HCT116 (cell line): ENCODE data around the gene ENOX1. TPM values are rescaled to one million over a fixed set of nuclear protein-coding genes. Genes with fewer than 3 reads are reported as not detected.

Experiments
- ATAC-seq: fragments of 200-7000 bp; cut with Tn5 transposase; 2 replicates; pipeline ENCODE4 v1.9.1; 2020; ENCODE audit warnings: mild to moderate bottlenecking, moderate library complexity
- BruUV-seq: library from RNA; stranded (reverse); fragments of 400-500 nt; replicated peaks from 2 replicates; lab custom pipeline; 2021; lab: Mats Ljungman, UMichigan
- CTCF ChIA-PET: fragments of 300-600 bp; sonication (Branson Sonifier 250); formaldehyde crosslinking; loops from one replicate; lab custom pipeline; 2021; ENCODE audit warnings: antibody characterized with exemption; lab: Charles Lee
- POLR2A ChIA-PET: fragments of 300-600, 350-600 bp; sonication (Branson Sonifier 250); formaldehyde crosslinking; loops from one replicate; lab custom pipeline; 2021; ENCODE audit warnings: antibody characterized with exemption; lab: Charles Lee
- RAD21 ChIA-PET, 2 experiments: fragments of 300-600 bp; sonication (Branson Sonifier 250); formaldehyde crosslinking; loops; one replicate each; lab custom pipeline; 2023; ENCODE audit warnings: low total read pairs in 2 of 2; ENCODE audit not compliant: uncharacterized antibody in 2 of 2, unreplicated experiment in 2 of 2, low non-redundant PET in 1 of 2; lab: Charles Lee
- DNase-seq: peaks from one replicate; pipeline ENCODE4 v3.0.0-alpha.2; 2010; ENCODE audit warnings: low read depth, low spot score
- H2AFZ ChIP-seq: fragments of 200-600 bp; shearing (Covaris generic), sonication (generic); 2 replicates; pipeline ENCODE4 v1.6.1; 2017; ENCODE audit warnings: low read depth, mixed run types, mixed read lengths, antibody characterized with exemption, low read length; ENCODE audit not compliant: poor library complexity, severe bottlenecking
- H3K27ac ChIP-seq: 2 replicates; pipeline ENCODE4 v1.5.1; 2012; ENCODE audit warnings: low read depth, low read length
- H3K27me3 ChIP-seq: fragments of 200-600 bp; sonication (generic); 2 replicates; pipeline ENCODE4 v1.6.1; 2016; ENCODE audit warnings: mixed run types, low read length, mixed read lengths; ENCODE audit not compliant: insufficient read depth
- H3K36me3 ChIP-seq, 2 experiments: fragments of 200-500 bp in 1 of 2; fragments of 200-600 bp in 1 of 2; sonication (Bioruptor generic) in 1 of 2; sonication (generic) in 1 of 2; 2 replicates each; pipeline versions ENCODE4 v1.5.1 to v1.6.1; 2014 to 2016; ENCODE audit warnings: low read length in 2 of 2, inconsistent platforms in 1 of 2, mixed read lengths in 1 of 2, mixed run types in 1 of 2; ENCODE audit not compliant: insufficient read depth in 2 of 2, control insufficient read depth in 1 of 2
- H3K4me1 ChIP-seq, 2 experiments: fragments of 200-600 bp in 1 of 2; sonication (generic) in 1 of 2; 2 replicates each; pipeline versions ENCODE4 v1.5.1 to v1.6.1; 2012 to 2017; ENCODE audit warnings: low read length in 2 of 2, inconsistent platforms in 1 of 2, mild to moderate bottlenecking in 1 of 2, mixed read lengths in 1 of 2, mixed run types in 1 of 2, moderate library complexity in 1 of 2; ENCODE audit not compliant: insufficient read depth in 2 of 2, control insufficient read depth in 1 of 2
- H3K4me2 ChIP-seq: fragments of 200-600 bp; sonication (generic); 2 replicates; pipeline ENCODE4 v1.6.1; 2017; ENCODE audit warnings: mixed run types, low read length, mixed read lengths
- H3K4me3 ChIP-seq, 2 experiments: fragments of 200-600 bp in 1 of 2; sonication (generic) in 1 of 2; replicated peaks in 1 of 2; 2 replicates each; pipeline ENCODE4 v1.5.1; 2011 to 2016; ENCODE audit warnings: low read length in 2 of 2, control low read depth in 1 of 2, low read depth in 1 of 2, mild to moderate bottlenecking in 1 of 2, mixed read lengths in 1 of 2, mixed run types in 1 of 2
- H3K79me2 ChIP-seq: fragments of 200-600 bp; sonication (generic); 2 replicates; pipeline ENCODE4 v1.6.1; 2017; ENCODE audit warnings: mild to moderate bottlenecking, mixed run types, low read length, moderate library complexity, mixed read lengths; ENCODE audit not compliant: insufficient read depth
- H3K9ac ChIP-seq: fragments of 200-600 bp; sonication (generic); 2 replicates; pipeline ENCODE4 v1.6.1; 2016; ENCODE audit warnings: low read length, mixed read lengths
- H3K9me2 ChIP-seq: fragments of 200-600 bp; sonication (generic), shearing (Covaris generic); 2 replicates; pipeline ENCODE4 v1.6.1; 2017; ENCODE audit warnings: mixed run types, mild to moderate bottlenecking, moderate library complexity; ENCODE audit not compliant: insufficient read depth
- H3K9me3 ChIP-seq, 2 experiments: fragments of 200-500 bp in 1 of 2; fragments of 200-600 bp in 1 of 2; sonication (Bioruptor generic) in 1 of 2; sonication (generic) in 1 of 2; 2 replicates each; pipeline ENCODE4 v1.6.1; 2014 to 2017; ENCODE audit warnings: low read length in 2 of 2, mixed read lengths in 2 of 2, inconsistent platforms in 1 of 2, low read depth in 1 of 2, mild to moderate bottlenecking in 1 of 2, mixed run types in 1 of 2, moderate library complexity in 1 of 2; ENCODE audit not compliant: control insufficient read depth in 1 of 2, insufficient read depth in 1 of 2
- H4K20me1 ChIP-seq: fragments of 200-600 bp; sonication (generic), shearing (Covaris generic); 2 replicates; pipeline ENCODE4 v1.6.1; 2017; ENCODE audit warnings: mixed run types, mild to moderate bottlenecking, moderate library complexity; ENCODE audit not compliant: insufficient read depth
- CBX3 ChIP-seq: IDR thresholded peaks from 2 replicates; pipeline ENCODE4 v1.6.1; 2012; ENCODE audit warnings: low read depth
- EGR1 ChIP-seq: IDR thresholded peaks from 2 replicates; pipeline ENCODE4 v1.6.1; 2012; ENCODE audit warnings: low read depth
- ELF1 ChIP-seq: IDR thresholded peaks from 2 replicates; pipeline ENCODE4 v1.6.1; 2012; ENCODE audit warnings: low read depth, borderline replicate concordance
- EZH2 ChIP-seq: fragments of 200-600 bp; sonication (generic); IDR thresholded peaks from 2 replicates; pipeline ENCODE4 v1.6.1; 2017; ENCODE audit warnings: antibody characterized with exemption, mixed run types
- FOSL1 ChIP-seq: IDR thresholded peaks from 2 replicates; pipeline ENCODE4 v1.6.1; 2012; ENCODE audit warnings: low read depth
- JUND ChIP-seq: IDR thresholded peaks from 2 replicates; pipeline ENCODE4 v1.6.1; 2012
- POLR2A ChIP-seq: IDR thresholded peaks from 2 replicates; pipeline ENCODE4 v1.7.0; 2011; ENCODE audit warnings: borderline replicate concordance; ENCODE audit not compliant: insufficient read depth, insufficient read length; ENCODE audit errors: extremely low read depth
- REST ChIP-seq: IDR thresholded peaks from 2 replicates; pipeline ENCODE4 v1.6.1; 2012; ENCODE audit warnings: low read depth
- SP1 ChIP-seq: IDR thresholded peaks from 2 replicates; pipeline ENCODE4 v1.6.1; 2012; ENCODE audit warnings: low read depth
- SRF ChIP-seq: IDR thresholded peaks from 2 replicates; pipeline ENCODE4 v1.6.1; 2012; ENCODE audit warnings: low read depth
- TCF7L2 ChIP-seq: IDR thresholded peaks from 2 replicates; pipeline ENCODE4 v1.7.0; 2011; ENCODE audit warnings: borderline replicate concordance, inconsistent platforms; ENCODE audit not compliant: insufficient read depth, insufficient read length; ENCODE audit errors: extremely low read depth
- YY1 ChIP-seq: IDR thresholded peaks from 2 replicates; pipeline ENCODE4 v1.6.1; 2011; ENCODE audit warnings: low read length, low read depth, moderate library complexity, mild to moderate bottlenecking; ENCODE audit not compliant: insufficient replicate concordance; ENCODE audit errors: extremely low read depth
- ZBTB33 ChIP-seq: IDR thresholded peaks from 2 replicates; pipeline ENCODE4 v1.6.1; 2011; ENCODE audit warnings: mild to moderate bottlenecking, low read length, moderate library complexity; ENCODE audit not compliant: insufficient replicate concordance; ENCODE audit errors: extremely low read depth
- ZFX ChIP-seq: fragments of 450-650 bp; IDR thresholded peaks from 2 replicates; pipeline ENCODE4 v1.6.1; 2017
- ZNF274 ChIP-seq: fragments of 200-500 bp; sonication (Bioruptor generic); IDR thresholded peaks from 2 replicates; pipeline ENCODE4 v1.6.1; 2014; ENCODE audit warnings: mild to moderate bottlenecking, low read depth, low read length, inconsistent platforms
- intact Hi-C: fragments of 100-400 bp; cut with micrococcal nuclease; formaldehyde crosslinking; loops from 2 replicates; pipeline ENCODE4 v1.10.0; 2022
- total RNA-seq: library from RNA; stranded (reverse); gene quantifications from one replicate; pipeline ENCODE4 v1.2.1, GENCODE V29; 2021; ENCODE audit not compliant: unreplicated experiment
- TF ChIP-seq, protein P1 (sequence below): IDR thresholded peaks from 2 replicates; pipeline ENCODE4 v1.6.1; 2012
- TF ChIP-seq, protein P2 (sequence below), 3 experiments: fragments of 200-600 bp in 1 of 3; sonication (generic) in 1 of 3; IDR thresholded peaks in 2 of 3; conservative IDR thresholded peaks in 1 of 3; 2 replicates each; pipeline ENCODE4 v1.5.1; 2012 to 2017; ENCODE audit warnings: low read depth in 2 of 3, low read length in 2 of 3, antibody characterized with exemption in 1 of 3, borderline replicate concordance in 1 of 3, control low read depth in 1 of 3, mild to moderate bottlenecking in 1 of 3, mixed read lengths in 1 of 3, mixed run types in 1 of 3, moderate library complexity in 1 of 3; ENCODE audit not compliant: insufficient read depth in 1 of 3

Gene ENOX1
- total RNA-seq, 1 experiment from 2014 or later: 4.5 TPM

- Histone ChIP-seq H3K27ac (no peak overlapping the region), H3K4me2 (no peak overlapping the region), H2AFZ (no peak overlapping the region), H3K4me1 (peaks cover 0 to 5% of the 10 kb centered on the region in 2 experiments; a peak in 1 of 4 replicates), H3K36me3 (no peaks in the 10 kb centered on the region), H4K20me1 (no peaks in the 10 kb centered on the region), H3K9me3 (no peaks in the 10 kb centered on the region), H3K9me2 (no peaks in the 10 kb centered on the region), H3K79me2 (no peaks in the 10 kb centered on the region), H3K9ac (no peak overlapping the region), H3K4me3 (no peak overlapping the region), H3K27me3 (peaks cover 5% of the 10 kb centered on the region; the same call in 1 of the 2 replicates)
- ChIA-PET POLR2A (no interaction called here), RAD21 (no interaction called here), CTCF (no interaction called here)
- TF ChIP-seq FOSL1: no peak
- no peak for TF ChIP-seq SRF
- TF ChIP-seq CBX3: no peak
- TF ChIP-seq POLR2A: no peak
- TF ChIP-seq SP1: no peak
- TF ChIP-seq ZBTB33: no peak
- TF ChIP-seq EGR1: no peak
- TF ChIP-seq EZH2: no peak
- TF ChIP-seq TCF7L2: no peak
- TF ChIP-seq JUND: no peak
- TF ChIP-seq YY1: no peak
- TF ChIP-seq, protein P1, sequence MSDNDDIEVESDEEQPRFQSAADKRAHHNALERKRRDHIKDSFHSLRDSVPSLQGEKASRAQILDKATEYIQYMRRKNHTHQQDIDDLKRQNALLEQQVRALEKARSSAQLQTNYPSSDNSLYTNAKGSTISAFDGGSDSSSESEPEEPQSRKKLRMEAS: no peak
- TF ChIP-seq ZNF274: no peak
- TF ChIP-seq, protein P2, sequence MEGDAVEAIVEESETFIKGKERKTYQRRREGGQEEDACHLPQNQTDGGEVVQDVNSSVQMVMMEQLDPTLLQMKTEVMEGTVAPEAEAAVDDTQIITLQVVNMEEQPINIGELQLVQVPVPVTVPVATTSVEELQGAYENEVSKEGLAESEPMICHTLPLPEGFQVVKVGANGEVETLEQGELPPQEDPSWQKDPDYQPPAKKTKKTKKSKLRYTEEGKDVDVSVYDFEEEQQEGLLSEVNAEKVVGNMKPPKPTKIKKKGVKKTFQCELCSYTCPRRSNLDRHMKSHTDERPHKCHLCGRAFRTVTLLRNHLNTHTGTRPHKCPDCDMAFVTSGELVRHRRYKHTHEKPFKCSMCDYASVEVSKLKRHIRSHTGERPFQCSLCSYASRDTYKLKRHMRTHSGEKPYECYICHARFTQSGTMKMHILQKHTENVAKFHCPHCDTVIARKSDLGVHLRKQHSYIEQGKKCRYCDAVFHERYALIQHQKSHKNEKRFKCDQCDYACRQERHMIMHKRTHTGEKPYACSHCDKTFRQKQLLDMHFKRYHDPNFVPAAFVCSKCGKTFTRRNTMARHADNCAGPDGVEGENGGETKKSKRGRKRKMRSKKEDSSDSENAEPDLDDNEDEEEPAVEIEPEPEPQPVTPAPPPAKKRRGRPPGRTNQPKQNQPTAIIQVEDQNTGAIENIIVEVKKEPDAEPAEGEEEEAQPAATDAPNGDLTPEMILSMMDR (IDR thresholded peaks at IDR 0.05 in 2 of 3, conservative IDR thresholded peaks at IDR 0.05 in 1 of 3; ENCODE audit: borderline replicate concordance in 1 of 3, insufficient read depth in 1 of 3, low read depth in 2 of 3, low read length in 2 of 3): no peak
- TF ChIP-seq REST: no peak
- TF ChIP-seq ELF1: no peak
- TF ChIP-seq ZFX: no peak
- DNase-seq (no peak), ATAC-seq (no peak)
- intact Hi-C loops: no loop called here
- no TSS peak for BruUV-seq
These were observed 355.5 kb downstream of the ENOX1 start for GRCh38 chr13:43431290-43431716.
